Iris pigment epithelial cell (primary cell): ENCODE data around the gene LRIG1.

Experiments used
- DNase-seq: peaks from one replicate; pipeline ENCODE4 v3.0.0-alpha.2; 2011; ENCODE audit warnings: low read depth

The LRIG1 gene

DNA sequence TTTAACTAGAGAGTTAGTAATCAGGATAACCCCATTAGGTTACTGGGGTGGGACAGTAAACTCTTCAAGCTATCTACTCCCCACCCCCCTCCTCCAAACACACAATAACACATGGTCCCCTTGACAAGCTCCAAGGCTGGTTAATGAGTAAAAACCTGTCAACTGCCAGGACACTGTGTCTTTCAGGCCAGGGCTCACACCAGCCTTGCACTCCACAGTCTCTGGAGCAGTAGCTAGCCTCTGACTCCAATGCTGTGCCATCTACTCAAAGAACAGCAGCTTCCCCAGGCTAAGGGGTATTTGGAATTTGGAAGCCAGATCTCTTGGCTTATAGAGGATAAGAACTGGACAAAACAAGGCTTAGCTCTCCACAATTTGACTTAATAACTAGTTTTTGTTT lies 115.8 kb downstream of the LRIG1 start:
- DNase-seq, result no peak

DNA sequence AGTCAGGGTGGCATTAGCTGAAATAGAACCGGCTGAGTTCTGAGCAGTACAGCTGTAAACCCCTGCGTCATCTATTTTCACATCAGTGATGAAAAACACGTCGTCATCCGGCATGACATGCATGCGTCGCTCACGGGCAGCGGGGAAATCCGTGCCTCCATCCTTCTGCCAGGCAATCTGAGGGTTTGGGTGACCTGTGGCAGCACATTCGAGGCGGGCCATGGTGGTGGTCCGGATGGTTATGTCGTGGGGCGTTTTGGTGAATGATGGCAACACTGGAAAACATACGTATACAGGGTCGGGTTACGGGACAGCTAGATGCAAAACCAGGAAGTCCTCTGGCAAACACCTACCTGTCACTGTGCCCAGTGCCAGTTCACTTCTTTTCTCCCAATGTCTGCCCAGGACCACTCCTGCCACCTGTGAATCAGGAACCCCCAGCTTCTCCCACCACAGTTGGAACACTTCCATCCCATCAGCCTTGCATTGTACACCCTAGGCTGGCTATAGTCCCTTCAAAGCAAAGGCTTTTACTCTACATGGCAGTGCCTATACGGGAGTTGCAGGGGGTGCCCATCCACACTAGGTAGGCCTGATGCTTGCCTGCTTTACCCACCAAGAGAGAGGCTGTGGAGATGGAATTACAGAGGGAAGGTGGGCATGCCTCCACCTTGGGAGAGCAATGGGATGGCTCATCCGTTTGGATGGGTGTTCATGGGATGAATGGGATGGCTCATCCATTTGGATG lies 116.7 kb downstream of the LRIG1 start:
- no peak for DNase-seq

DNA sequence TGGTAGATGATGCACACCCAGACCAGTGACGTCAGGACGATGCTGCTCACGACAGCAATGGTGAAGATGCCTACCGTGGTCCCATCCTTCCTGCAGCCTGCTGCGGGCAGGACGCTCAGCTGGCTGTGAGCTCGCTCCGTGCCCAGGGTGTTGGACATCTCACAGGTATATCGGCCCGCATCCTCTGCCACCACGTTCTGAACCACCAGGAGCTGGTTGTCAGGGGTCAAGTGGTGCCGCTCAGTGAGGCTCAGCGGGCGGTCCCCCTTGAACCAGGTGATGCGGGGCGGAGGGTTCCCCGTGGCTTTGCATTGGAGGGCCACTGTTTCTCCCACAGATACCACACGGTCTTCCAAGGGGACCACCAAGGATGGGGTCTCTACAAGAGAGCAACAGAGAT lies 117.8 kb downstream of the LRIG1 start:
- no peak for DNase-seq

DNA sequence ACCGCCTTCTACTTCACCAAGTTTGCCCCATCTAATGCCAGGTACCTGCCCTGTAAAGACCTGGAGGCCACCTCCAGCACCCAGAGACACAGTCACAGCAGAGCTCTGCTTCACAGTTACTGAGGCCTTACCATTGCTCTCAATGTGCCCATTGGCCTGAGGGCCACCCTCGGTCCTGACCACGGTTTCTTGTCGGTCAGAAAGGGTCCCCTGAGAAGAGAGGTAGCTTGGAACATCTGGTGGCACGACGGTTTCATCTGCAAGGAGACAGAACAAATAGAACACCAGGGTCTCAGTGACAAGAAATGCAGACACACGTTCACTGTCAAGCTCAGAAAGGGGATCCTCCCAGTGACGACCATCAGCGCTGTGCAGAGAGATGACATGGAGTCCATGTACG lies 118.7 kb downstream of the LRIG1 start:
- DNase-seq, result no peak

DNA sequence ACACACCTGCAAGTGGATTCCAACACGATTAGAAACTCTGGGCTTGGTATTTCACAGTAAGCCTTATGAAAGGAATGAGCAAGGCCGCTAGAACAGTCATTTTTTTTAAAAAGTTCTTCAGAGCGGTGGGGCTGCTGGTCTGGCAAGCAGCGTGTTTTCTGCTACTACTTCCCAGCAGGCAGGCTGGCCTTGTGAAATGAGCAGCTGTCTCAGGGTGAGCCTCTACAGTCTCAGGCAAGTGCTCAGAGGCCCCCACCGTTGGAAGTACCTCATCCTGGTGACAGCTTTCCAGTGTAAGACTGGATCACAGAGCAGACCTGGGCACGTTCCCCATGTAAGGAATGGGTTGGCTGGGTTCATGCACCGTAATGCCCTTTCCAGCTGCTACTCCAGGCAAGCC lies 119.2 kb downstream of the LRIG1 start:
- DNase-seq, result no peak

DNA sequence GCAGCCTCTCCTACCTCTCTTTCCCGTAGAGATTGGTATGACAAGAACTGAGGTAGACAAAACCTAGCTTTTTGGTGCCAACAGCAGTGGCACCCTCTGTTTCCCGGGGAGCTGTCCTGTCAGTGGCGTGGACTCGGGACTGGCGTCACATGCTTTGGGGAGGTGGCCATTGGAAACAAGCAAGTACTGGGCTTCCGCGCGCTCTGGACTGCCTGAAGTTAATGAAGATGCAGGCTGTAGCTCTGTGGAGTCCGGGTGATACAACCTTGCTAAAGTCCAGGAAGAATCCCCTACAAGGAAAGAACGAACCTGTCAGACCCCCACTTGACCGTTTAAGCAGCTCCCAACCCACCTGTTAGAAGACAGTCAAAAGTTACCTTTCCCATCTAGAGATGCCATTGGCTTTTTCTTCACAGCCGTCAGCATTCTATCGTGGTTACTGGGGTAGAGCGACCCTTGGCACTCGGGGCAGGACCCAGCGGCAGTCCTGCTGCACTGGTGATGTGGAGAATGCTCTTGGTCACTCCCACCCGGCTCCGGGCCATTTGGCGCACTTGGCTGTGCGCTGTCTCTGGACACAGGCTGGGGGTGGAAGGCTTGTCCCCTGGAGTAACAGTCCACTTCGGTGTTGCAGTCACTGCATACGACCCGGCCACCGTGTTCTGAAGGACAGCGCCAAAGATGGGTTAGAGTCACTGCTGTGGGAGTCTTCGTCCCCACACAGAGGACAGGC lies 120.5 kb downstream of the LRIG1 start:
- no peak for DNase-seq

DNA sequence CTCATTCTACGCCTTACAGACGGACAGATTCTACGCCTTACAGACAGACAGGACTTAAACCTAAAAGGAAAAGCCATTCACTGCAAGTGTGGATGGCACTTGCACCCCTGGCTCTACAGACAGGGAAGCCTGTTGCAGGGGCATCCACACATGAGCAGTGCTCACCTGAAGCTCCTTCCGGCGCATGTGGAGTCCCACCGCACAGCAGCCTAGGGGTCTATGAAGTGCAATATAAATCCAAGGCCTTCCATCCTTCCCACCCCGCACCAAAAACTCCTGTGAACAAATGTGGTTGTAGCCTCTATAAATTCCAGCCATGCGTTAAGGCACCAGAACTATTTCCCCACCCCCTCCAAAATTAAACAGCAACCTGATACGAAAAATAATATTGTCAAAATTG lies 121.3 kb downstream of the LRIG1 start:
- no peak for DNase-seq

DNA sequence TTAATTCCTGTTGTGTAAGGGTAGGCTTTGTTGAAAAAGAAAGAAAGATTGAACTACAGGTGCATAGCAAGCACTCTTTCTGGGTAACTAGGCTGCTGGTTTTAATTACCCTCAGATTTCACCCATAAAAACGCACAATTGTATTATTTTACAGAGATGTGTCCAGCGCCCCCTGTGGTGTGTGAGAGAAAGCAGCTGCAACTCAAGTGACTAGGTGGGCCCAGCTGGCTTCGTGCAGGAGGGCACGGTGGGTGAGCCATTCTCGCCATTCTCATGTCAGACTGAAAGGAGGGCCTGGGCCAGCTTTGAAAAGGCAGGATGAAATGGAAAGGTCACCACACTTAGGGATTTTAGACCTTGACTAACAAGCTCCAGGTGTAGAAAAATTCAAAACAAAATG lies 122.6 kb downstream of the LRIG1 start:
- peak; percentile 40 for DNase-seq

DNA sequence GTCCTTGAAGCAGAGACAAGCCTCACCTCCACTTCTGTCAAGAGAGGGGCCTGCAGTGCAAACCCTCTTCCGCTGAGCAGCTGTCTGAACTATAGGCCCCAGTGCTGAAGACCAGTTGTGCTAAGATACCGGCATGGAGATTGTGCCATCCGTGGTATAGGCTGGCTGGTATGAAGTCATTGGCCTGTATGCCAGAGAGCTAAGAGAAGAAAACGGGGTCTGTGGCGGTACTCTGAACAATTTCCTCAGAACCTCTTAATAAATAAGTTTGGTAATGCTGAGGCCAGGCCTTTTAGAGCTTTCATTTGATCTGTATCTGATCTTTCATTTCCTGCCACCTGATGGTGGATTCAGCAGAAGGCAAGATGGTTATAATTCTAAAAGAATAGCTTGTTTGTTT lies 123.0 kb downstream of the LRIG1 start:
- no peak for DNase-seq

DNA sequence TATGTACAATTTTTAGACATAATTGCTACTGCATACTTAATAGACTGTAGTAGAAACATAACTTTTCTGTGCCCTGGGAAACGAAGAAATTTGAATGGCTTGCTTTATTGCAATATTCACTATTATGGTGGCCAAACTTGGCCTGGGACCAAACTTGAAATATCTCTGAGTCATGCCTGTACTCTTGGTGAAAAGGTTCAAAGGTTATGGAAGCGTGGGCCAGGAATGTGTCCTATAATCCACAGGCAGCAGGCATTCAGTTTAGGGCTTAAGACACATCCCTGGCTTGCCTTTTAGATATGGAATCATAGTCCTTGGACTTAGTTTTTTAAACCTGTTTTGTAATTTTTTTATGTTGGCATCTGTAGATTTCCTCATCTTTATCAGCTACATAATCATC lies 124.3 kb downstream of the LRIG1 start:
- peak; percentile 93 for DNase-seq

DNA sequence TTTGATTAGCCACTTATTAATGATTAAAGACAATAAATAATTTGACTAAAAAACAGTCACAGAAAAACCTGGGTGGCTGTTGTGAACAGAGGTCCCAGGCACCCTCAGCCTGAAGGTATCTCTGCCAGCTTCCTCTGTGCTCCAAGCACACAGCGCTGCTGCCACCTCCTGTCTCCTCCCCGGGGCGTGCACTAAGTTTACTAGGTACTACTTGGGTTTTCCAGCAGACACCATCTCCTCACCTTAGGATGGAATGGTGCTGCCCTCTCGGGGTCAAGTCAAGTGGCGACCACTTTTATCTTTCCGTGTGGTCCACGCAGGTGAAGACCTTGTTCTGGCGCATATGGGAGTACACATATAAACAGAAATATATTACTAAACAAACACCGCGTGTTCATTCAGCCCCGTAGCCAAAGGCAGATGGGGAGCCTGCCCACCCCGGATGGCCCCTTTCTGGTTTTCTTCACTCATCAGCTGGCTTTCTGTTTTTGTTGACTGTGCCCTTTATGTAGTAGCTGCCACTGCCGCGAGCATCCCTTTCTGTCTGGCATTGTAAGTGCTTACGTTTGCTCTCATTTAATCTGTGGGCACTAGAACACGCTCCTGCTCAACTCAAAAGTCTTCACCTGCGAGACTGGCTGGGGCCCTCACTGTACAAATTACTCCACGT lies 128.0 kb downstream of the LRIG1 start:
- peak; percentile 31 for DNase-seq

DNA sequence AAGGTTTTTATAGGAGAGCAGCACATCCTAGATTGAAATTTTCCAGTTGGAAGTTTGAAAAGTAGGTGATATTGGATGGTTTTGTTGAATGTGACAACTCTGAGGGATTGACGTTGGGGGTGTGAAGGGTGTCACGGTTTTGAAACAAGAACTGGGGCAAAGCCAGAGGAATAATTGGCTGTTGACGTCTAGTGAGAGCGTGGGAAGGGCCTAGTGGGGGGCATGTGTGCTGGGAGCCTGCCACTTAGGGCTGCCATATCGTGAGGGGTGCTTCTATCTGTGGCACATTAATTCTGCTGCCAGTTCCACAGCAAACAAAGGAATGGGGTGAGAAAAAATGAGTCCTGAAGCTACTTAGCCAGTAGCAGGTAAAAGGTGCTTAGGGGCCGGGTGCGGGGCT lies 129.4 kb downstream of the LRIG1 start:
- DNase-seq, result no peak

DNA sequence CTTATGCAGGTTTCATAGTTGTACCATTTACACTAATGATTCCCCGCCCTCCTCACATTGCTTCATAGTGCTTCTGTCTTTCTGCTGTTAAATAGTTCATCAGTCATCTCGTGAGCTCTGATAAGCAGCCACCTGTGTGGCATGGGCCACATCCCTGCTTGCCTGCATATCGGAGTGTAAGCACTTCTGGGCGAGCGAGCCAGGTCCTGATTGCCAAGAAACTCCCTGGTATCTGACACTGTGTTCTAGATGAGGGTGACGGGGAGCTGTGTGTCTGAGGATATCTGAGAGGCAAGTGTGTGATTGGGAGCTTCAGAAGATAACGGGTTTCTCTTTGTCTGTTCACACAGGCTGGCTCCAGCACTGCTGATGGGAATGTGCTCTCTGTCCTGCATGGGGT lies 130.6 kb downstream of the LRIG1 start:
- DNase-seq, result no peak

DNA sequence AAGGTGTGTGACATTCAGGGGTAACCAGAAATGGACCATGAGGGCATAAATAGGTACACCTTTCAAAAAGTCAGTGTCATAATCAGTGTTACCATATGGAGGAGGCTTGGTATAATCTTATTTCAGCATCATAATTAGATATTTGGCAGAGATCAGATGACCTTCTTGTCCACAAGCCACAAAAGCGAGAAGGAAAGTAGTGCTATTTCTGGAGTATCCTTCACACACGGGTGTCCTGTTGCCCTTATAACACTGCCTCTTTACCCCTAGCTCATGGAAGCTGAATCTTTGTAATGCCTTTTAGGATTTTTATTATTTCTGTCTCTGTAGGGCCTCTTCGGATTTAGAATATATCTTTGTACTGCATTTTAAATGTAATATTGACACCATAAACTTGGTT lies 132.8 kb downstream of the LRIG1 start:
- no peak for DNase-seq

DNA sequence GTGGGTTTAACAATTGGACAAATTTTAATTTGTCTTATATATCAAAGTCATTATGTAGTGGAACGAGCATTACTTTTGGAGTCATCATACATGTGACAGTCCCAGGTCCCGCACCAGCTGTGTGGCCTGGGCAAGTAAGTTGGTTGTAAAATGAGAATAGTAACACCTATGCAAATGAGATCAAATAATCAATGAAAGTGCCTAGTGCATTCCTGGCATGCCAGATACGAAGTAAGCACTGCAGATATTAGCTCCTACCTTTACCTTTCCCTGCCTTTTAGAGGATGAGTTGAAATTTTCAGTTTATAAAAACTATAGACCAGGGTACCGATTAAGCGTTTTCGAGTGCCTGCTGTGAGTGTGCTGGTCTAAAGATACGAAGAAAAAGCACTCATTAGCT lies 134.1 kb downstream of the LRIG1 start:
- no peak for DNase-seq

DNA sequence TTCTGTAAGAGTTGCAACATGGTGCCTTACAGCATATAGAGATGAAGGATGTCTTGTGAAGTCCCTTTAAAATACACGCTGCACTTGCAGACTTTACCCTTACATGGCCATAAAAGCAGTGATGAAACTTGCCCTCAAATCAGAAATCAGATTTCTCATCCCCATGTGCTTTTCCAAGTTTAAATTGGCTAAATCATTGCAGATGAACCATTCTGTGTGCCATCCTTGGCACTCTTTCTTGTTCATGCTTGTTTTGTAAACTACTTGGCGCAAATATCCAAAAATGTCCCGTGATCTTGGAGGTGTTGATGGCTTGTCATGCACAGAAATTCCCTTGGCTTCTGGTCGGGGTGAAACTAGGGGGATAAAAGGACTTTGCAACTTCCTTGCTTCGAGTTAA lies 135.7 kb downstream of the LRIG1 start:
- DNase-seq, result no peak

DNA sequence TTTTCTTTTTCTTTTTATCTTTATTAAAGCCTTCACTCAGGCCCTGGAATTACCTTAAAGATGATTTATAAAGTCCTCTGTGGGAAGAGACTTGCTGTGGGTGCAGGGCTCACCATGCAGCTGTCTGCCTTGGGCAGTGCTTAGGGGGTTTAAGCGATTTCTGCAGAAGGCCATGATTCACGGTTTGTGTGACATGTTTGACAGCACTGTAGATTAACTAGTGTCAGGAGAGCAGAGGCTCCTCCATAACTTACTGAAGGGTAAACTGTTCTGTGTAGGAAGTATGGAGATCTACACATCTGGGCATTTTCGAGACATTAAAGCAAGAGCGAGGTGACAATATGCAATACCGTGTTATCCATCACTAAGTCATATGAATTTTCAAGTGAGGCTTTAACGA lies 137.7 kb downstream of the LRIG1 start:
- DNase-seq, result peak; percentile 75

DNA sequence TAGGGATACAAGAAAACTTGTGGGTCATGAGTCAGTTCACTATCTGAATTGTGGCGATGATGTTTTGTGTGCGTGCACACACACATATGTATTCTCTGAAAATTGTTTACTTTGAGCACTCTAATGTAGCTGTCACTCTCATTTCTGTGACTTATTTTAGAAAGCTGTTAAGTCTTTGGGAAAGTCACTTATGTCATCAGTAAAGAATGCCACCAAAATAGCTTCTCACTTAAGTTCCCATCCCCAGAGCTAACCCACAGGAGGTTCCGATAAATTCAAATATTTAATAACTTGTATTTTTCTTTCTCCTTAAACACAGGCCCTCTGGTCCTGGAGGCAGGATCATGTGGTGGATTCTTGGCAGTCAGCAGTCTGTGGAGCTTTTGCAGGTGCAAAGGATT lies 138.3 kb downstream of the LRIG1 start:
- peak; percentile 87 for DNase-seq

DNA sequence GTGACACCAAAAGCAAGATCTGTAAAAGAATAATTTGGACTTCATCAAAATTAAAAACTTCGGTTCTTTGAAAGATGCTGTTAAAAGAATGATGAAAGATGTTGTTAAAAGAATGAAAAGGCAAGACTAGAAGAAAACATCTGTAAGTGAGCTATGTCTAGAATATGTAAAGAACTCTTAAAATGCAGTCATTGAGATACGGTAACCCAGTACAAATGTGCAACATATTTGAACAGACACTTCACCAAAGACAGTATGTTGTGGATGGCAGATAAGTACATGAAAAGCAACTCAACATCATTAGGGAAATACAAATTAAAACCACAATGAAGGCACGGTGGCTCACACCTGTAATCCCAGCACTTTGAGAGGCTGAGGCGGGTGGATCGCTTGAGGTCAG lies 139.5 kb downstream of the LRIG1 start:
- no peak for DNase-seq

DNA sequence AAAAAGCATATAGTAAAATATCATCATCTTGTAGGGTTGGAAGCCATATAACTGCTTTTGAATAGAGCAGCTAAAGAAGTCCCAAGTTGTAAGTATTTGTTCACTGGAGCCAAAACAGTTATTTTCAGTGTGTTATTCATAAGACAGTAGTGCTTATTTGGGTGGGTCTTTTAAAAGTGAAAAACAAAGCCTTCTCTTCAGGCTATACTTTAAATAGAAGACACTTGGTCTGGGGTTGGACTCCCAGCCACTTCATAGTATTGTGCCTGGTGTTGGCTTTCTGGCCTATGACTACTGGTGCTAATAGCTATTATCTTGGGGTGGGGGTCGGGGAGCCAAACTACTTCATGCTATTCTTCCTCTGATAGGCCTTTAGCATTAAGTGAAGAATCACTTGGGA lies 144.8 kb downstream of the LRIG1 start:
- no peak for DNase-seq

DNA sequence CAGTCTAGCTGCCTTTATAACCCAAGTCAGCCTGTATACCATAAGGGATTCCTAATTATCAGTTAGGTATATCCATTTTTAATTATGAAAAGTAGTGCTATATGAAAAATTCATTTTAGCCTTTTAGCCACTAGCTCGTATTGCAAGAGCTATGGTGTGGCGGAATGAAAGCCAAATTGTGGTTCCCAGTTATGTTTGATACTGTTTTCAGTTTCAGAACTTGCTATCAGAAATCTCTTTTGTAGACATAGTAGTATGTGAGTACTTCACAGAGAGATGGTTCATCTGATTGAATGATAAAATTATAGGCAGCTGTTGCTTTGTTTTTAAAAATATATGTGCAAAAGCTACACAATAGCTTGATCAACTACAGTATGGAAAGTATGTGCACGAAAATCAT lies 145.4 kb downstream of the LRIG1 start:
- DNase-seq, result no peak

DNA sequence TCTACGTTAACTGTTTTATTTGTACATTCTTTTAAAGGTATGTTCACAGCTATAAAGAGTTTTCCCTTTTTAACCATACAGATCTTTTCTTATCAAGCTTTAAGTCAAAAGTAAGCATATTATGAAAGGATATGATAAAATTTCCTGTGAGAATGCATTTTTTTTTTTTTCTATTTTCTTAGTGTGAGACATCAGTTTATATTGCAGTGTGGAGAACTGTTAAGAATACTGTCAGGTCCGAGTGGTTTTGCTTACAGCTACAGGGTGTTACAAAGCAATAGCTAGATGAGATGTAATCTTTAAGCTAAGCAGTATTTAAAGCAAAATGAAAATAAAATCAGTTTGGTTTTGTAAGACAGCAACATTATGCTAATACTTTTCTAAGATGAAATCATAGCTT lies 146.8 kb downstream of the LRIG1 start:
- DNase-seq, result peak; percentile 6

DNA sequence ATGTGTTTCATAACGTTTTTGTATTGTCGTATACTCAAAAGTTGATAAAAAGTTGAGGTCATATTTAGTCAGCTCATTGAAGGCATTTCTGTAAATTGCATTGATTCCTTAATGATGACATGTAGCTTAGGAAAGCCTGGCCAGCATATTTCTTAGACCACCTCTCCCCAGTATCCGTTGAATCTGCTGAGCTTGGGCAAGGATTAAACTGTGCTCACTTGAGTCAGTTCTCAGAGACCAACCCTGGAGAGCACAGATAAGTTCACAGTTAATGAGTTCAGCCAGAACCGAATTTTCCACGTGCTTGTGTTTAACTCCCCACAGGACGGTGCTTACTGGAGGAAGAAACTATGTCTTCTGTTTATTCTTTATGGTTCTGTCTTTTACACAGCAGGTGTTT lies 147.3 kb downstream of the LRIG1 start:
- DNase-seq, result peak; percentile 96
